ENCODE measurements around the gene DDX53.

Gene DDX53

GRCh38 chrX:23052324-23052723 lies 52.6 kb downstream of the DDX53 start:
- DNase-seq = no peak

Data from bone marrow (tissue), 2 donors.